RWPE1 (cell line): Measurements from ENCODE around the gene FAM3B.

ENCODE experiments used
- CTCF ChIA-PET: fragments of 350-600 bp; sonication (Branson Sonifier 250); formaldehyde crosslinking; extraction: SDS; loops from one replicate; lab custom pipeline; 2021; lab: Yijun Ruan, JAX
- POLR2A ChIA-PET: fragments of 400-600 bp; formaldehyde crosslinking; extraction: SDS; loops from one replicate; lab custom pipeline; 2020; ENCODE audit warnings: antibody characterized with exemption; ENCODE audit not compliant: low non-redundant PET; lab: Yijun Ruan, JAX
- DNase-seq: peaks from one replicate; pipeline ENCODE4 v3.0.0; 2012; ENCODE audit warnings: low spot score
- H3K27ac ChIP-seq: fragments of 450-650 bp; 2 replicates; pipeline ENCODE4 v1.5.1; 2017
- CTCF ChIP-seq: fragments of 450-650 bp; conservative IDR thresholded peaks from 2 replicates; pipeline ENCODE4 v1.5.1; 2017; ENCODE audit warnings: low read depth, mild to moderate bottlenecking

FAM3B gene

GRCh38 chr21:41318218-41318617 is 1.6 kb downstream of the FAM3B start:
- POLR2A ChIA-PET = no interaction called here
- no peak overlapping the region for H3K27ac ChIP-seq
- DNase-seq = no peak
- CTCF ChIA-PET = interaction anchor here (1.5 kb wide), 1 partner anchor 35 kb away, joined by 4 read pairs; no protein-coding TSS in a partner anchor
- no peak for TF ChIP-seq CTCF

GRCh38 chr21:41319273-41319672 is 2.7 kb downstream of the FAM3B start:
- no peak for TF ChIP-seq CTCF
- DNase-seq = no peak
- ChIA-PET CTCF (interaction anchor here (1.5 kb wide), 1 partner anchor 36 kb away, joined by 4 read pairs; no protein-coding TSS in a partner anchor), POLR2A (interaction anchor here (0.6 kb wide), 1 partner anchor 442 kb away, joined by 3 read pairs; no protein-coding TSS in a partner anchor)
- no peak overlapping the region for H3K27ac ChIP-seq

GRCh38 chr21:41321211-41321907 is 4.8 kb downstream of the FAM3B start:
- ChIA-PET POLR2A (no interaction called here), CTCF (no interaction called here)
- H3K27ac ChIP-seq = no peak overlapping the region
- DNase-seq = no peak
- TF ChIP-seq CTCF = no peak

- CTCF ChIA-PET = no interaction called here
These were observed 5.4 kb downstream of the FAM3B start for GRCh38 chr21:41321908-41322495.

GRCh38 chr21:41322496-41323382 is 6.1 kb downstream of the FAM3B start:
- H3K27ac ChIP-seq = no peak overlapping the region
- no peak for DNase-seq
- ChIA-PET CTCF (interaction anchor here (0.6 to 0.7 kb wide), 2 partner anchors 188 to 512 kb away, joined by 3 read pairs; no protein-coding TSS in a partner anchor), POLR2A (no interaction called here)
- no peak for TF ChIP-seq CTCF

More at GRCh38 chr21:41321908-41322495, 5.4 kb downstream of the FAM3B start:
- DNase-seq = no peak
- no peak for TF ChIP-seq CTCF
- H3K27ac ChIP-seq = no peak overlapping the region
- POLR2A ChIA-PET = no interaction called here
